Loucy (cell line): ENCODE results near the gene PPP2R5C.

Experiments used
- CTCF ChIP-seq: fragments of 200-600 bp; sonication (generic); conservative IDR thresholded peaks from 2 replicates; pipeline ENCODE4 v1.5.1; 2014; ENCODE audit warnings: mild to moderate bottlenecking, antibody characterized with exemption, low read length
- EZH2phosphoT487 ChIP-seq: fragments of 200-600 bp; IDR thresholded peaks from 2 replicates; pipeline ENCODE4 v1.6.1; 2018; ENCODE audit warnings: antibody characterized with exemption, mild to moderate bottlenecking, moderate library complexity, borderline replicate concordance

- TF ChIP-seq CTCF = no peak
- TF ChIP-seq EZH2phosphoT487 = no peak
Observed at GRCh38 chr14:101733211-101733610, 28.3 kb upstream of the PPP2R5C start.
